NCI-H524 treated with DMSO at 0.1 percent for 48 hours (cell line): ENCODE measurements around the gene OPCML.
A peak's percentile ranks its signal among the peaks of the same experiment; 100 is the strongest.

Source experiments
- DNase-seq: peaks from one replicate; lab custom pipeline; 2025; lab: John Stamatoyannopoulos, UW

Gene OPCML

DNA sequence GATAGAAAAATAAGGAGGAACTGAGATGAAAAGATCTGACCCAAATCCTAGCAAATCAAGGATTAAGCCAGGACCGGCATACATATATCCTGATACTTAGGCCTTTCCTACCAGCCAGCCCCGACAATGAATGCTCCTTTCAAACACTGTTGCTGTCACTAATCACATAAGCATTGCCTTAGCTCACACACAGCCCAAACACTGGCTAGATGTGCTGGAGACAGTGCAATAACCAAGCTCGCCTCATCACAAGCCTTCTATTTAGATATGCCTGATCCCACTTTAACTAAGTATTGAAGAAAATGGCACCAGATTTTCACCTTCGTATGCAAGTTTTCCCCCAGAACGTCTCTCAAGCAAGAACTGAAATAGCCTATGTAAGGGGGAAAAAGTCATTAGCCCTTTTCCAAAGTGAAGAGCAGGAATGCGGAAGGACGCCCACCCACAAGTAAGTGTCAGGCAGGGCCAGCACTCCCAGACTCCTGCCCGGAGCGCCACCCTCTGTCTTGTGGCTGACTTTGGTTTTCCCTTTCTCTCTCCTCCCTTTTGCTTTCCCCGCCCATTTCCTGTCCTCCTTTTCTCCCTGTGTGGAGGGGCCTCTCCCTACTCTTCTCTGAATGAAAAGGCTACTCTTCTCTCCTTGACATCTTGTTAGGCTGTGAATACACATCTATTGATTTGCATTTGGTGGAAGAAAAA lies 8.9 kb upstream of the OPCML start:
- no peak for DNase-seq

DNA sequence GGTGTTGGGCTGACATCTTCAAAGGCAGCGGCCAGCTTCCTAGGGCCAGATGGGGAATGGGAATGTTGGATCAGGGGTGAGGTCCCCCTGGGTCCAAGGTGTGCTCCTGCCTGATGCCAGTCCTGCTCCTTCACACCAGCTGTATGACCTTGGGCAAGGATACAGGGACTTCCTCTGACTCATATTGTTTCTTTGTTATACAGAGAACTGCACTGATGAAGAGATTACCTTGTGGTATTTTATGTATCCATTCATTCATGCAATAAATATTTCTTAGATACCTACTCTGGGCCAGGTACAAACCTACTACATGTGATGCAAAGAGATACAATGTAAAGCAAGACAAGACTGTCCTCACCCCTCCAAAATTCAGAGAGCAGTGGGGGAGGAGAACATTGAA lies 3.9 kb upstream of the OPCML start:
- no peak for DNase-seq

DNA sequence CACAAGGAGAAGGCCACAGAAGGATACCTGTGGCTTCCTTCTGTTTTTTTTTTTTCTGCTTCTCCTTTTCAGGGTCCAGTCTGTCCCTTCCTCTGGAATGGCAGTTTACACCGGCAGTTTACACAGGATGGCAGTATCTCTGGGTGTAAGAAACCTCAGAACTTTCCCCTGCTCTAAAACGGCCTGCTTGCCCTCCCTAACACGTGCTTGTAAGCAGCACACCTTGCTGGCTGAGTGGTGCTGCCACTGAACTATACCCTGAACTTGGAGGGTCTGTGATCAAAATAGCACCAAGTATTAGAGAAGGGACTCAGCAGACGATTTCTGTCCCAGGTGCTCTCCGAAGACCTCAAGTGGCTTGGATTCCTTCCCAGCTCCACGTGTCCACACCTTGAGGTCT lies 904 bp upstream of the OPCML start:
- DNase-seq, result no peak

DNA sequence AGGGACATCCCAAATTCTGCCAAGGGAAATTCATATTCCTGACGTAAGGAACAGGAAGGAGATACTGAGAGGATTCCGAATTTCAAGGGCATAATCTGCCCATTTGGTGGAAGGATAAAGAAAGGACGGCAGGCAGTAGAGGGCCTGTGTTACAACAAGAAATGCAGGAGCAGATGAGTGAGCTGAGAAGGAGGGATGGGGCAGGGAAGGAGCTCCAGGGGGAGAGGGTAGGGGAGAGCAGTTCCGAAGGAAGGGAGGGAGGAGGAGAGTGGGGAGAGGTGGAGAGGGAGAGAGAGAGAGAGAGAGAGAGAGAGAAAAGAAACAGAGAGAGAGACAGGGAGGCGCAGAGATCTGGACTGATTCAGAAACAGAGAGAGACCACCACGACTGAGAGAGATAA lies 843 bp downstream of the OPCML start:
- DNase-seq, result no peak

DNA sequence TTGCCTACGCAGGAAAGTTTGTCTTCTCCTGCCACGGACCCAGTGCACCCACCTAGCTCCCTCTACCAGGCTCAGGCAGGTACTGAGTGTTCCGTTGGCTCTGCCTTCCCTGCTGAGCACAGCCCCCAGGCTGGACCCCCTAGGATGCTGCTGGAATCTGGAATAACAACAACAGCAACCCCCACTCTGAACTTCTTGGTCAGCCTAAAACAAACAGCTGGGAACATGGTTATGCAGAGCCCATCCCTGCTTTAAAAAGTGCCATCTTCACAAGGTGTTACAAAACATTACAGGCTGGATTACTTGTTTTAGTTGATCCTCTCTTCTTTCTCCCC lies 1.8 kb downstream of the OPCML start:
- no peak for DNase-seq

DNA sequence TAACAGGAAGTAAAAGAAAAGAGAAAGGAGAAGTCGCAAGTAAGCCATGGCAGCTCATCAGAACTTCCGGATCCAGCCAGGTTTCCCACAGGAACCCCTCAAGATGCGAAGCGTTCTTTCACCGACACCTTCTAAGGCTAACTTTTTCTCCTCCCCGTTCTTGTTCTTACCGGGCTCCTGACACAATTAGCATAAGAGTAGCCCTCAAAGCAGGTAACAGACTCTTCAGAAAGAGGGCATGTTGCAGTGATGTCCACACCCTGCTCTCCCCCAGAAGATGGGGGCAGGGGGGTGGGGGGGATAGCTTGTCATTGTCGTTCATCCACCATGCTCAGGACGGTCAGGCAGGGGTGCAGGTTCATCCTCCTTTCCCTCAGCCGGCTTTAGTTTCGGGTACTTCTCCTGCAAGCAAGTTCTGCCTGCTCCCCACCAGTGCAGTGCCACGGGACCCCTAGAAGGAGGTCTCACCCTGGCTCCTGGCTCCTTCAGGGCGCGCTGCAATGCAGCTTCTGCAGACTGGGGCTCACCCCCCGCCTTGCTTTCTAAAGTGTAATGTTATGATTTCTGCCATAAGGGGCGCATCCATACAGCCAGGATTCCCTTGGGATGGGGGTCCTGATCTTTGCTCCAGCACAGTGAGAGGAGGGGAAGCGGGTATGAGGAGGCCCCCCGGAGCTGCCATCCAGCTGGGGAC lies 2.3 kb downstream of the OPCML start:
- DNase-seq, result no peak

DNA sequence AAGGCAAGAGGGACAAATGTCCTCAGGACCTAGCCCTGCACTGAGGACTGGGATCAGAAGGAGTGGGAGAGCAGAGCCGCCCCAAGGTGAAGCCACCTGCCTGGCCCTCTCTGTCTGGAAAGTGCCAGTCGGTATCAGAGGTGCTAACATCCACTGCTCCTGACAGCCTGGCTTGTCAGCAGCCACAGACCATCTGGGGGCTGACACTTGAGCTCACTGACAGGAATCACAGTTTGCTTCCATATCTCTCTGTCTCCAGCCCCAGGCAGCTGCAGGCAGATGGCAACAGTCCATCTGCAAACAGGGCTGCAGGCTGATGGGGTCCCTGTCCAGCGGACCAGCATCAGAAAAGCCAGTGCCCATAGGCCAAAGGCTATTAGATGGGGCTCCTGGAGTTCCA lies 5.5 kb downstream of the OPCML start:
- peak; percentile 69 for DNase-seq

DNA sequence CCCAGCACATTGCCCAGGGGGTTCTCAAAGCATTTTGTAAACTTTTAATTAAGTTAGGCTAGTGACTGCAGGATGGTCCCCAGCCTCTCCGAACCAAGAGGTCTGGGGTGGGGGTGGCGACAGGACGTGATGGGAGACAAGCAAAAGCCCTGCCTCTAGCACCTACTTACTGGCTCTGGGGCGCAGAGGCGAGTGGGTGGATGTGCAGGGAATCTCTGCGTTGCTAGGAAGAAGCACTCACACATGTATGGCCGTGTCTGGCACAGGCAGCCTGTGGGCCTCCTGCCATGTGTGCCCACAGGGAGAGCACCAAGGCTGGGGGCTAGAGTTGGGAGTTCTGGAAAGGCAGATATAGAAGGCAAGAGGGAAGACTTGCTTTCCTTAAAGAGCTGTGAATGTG lies 6.3 kb downstream of the OPCML start:
- DNase-seq, result no peak

DNA sequence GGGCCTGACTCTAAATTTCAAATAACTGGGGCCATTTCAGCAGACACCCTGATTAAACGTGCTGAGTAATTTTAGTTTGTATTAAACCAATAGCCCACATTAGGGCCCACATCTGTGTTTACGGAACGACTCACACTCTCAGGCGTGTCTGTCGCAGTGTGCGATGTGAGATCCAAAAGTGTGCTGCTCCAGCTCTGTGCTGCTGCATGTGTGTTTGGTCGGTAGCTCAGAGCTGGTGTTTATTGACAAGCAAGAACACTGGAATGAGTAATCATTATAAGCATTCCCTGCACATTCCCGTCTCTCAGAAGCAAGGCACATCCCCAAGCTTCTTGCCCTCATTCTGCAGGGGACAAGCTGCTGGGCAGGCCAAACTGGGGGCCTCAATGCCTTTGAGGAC lies 7.8 kb downstream of the OPCML start:
- no peak for DNase-seq

DNA sequence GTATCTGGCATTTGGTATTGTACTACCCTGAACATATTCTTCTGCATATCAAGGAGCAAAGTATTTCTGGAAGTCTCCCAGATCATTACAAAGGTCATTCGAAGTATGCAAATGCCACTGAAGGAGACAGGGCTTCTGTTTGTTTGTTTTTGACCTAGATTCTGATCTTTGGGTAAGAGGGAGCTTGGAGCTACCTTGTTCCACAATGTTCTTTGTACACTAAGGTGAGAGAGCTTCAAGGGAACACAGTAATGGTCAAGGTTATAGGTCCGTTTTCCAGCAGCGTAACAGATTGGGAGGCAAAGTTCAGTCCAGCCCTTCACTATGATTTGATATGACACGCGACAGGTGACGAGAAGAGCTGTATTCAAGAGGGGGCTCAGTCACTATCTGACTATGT lies 10.0 kb downstream of the OPCML start:
- no peak for DNase-seq

DNA sequence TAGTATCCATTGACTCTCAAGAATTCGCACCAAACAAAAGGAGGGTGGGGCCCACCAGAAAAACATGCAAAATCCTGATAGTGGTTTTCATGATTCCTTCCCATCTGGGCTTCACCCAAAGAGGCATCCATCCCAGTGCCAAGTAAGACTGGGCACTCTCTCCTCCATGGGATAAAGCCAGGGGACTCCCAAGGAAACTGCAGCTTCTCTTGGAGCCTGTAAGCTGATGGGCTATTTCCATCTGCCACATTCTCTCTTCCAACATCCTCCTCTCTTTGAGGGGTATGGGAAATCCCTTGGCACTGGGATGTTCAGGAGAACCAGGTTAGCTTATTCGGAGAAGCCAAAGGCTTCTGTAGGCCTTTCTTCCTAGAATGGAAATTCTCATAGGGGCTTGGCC lies 10.8 kb downstream of the OPCML start:
- DNase-seq, result no peak

DNA sequence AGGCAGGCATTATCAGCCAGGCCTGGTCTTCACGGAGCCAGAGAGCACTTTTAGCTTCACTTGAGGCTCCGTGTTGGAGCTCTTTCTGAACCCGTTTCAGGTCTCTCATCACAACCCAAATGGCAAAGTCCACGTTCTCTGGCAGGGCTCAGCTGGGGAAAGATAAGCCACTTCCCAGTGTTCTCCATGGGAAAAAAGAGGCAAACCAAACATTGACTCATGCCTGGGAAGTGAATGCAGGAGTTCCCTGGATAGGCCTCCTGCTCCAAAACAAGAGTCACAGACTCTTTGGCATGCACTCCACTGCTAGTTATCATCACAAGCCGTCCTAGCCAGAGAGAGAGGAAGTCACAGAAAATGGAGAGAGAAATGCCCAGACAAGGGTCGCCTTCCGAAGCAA lies 11.6 kb downstream of the OPCML start:
- DNase-seq, result no peak

DNA sequence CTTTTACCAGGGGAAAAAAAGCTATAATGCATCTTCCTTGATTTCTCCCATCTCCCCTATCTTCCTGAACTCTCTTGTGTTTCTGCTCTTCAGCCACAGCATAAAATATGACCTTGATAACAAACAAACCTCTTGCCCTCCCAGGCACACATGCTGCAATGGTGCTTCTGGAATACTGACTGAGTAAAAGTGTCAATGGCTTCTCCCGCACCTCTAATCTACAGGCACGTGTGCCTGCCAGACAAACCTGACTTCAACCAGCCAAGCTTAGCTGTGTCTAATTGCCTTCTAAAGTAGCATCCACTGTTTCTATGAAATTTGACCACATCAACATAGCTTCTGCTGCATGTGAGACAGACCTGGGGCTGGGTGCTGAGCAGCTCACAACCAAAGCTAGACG lies 12.7 kb downstream of the OPCML start:
- DNase-seq, result no peak

DNA sequence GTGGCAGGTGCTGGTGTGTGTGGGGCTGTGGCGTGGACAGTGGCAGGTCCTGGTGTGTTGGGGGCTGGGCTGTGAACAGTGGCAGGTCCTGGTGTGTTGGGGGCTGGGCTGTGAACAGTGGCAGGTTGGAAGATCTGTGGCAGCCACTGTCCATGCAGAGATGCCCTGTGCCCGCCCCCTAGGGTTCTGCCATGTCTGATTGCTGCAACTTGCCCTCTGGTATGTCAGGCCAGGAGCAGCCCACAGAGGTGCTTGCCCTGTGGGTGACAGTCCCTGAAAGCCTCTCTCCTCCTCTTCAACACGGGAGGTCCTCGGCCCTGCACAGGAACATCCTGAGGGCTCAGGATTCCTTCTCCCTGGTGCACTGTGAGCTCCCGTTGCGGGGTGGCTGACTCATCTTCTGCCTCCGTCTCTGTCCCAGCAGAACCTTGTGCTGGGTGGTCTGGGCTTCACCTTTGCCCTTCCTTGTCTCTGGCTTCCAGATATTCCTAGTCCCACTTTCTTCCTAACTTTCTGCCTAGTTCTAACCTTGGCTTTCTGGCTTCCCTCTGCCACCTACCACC lies 13.5 kb downstream of the OPCML start:
- DNase-seq, result no peak

DNA sequence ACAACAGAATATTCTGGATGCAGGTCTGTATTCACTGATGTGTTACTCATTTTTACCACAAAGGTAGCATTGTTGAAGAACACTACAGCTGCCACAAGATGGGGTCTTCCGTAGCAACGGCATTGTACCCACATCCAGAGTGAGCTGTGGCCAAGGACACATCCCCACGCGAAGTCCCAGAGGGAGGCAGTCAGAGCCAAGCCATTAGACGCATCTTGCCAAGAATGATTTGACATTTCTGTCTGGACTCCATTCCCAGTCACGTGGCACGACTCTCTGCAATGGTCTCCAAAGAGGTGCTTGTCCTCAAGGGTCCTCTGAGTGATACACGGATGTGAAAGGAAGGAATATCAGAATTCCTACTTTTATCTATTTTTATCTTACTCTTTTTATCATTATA lies 15.5 kb downstream of the OPCML start:
- DNase-seq, result no peak

DNA sequence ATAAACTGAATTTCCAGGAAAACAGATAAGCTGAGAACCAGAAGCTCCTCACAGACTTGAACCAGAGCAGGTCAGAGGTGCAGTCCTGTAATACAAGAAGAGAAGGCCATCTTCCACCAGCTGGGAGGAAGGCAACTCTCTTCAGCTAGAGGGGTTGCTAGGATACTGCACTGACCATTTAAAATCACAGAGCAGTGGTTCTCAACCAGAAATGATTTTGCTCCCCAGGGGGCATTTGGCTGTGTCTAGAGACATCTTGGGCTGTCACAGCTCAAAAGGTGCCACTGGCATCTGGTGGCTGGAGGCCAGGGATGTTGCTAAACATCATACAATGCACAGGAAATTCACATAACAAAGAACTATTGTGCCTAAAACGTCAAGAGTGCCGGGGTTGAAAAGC lies 17.2 kb downstream of the OPCML start:
- peak; percentile 39 for DNase-seq

DNA sequence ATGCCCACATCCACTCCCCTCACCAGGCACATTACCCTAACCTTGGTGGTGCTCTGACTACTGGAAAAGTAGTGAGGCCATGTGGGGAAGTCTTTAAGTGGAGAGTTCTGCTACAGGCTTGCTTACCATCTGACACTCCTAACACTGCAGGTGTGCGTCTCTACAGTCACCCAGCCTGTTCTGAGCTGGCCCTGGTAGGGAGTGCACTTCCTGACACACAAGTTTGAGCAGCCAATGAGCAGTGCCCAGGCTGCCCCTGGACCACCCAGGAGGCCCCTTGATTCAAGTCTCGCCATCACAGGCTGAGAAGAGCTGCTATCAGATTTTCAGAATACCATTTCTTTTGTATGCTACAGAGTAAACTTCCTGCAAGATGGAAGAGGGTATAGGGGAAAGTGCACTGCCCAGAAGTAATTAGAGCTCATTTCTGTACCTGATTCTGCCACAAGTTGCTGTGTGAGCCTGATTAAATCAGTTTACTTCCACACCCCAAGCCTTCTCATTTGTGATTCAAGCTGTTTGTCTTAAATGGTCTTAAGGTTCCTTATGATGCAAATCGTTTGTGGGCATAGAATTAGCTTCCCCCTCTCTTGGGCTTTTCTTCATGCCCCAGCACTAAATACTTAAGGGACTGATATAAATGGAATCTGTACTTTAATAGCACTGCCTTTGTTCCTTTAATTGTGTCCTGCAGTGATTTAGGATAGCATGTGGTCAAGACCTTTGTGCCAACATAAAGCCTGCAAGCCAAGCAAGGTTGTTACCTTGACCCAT lies 22.2 kb downstream of the OPCML start:
- DNase-seq, result no peak

DNA sequence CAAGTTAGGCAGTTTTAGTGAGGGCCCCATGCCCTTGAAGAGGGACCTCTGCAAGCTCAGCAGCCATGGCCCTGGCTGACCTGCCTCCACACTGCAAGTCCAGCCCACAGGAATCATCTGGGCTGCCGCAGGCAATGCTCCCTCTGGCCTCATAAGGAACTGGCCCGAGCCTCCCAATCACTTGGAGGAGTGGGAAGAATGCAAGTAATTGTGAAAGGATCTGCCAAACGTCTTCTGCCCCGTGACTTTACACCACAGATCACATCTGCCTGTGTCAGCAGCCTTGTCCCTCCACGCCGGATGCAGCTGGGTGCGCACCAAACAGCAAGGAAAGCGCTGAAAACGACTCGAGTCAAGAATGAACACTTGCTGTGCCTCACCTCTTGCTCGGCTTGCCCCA lies 23.8 kb downstream of the OPCML start:
- no peak for DNase-seq

DNA sequence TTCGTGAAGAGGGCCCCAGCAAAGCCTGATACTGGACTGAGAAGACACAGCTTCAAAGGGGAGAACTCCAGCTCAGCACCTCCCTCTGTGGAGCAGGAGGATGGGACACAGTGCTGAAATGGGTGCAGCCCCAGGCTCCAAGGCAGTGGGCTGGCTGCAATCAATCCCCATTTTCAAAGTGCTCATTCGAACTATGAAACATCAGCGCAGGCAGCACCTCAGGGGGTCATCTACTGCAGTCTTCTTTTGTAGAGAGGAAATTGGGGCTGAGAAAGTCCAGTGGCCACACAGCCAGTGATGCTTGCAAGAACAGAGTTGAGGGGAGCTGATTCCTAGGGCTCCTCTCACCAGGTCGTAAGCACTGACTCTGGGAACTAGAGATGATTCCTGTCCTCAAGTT lies 25.1 kb downstream of the OPCML start:
- no peak for DNase-seq

DNA sequence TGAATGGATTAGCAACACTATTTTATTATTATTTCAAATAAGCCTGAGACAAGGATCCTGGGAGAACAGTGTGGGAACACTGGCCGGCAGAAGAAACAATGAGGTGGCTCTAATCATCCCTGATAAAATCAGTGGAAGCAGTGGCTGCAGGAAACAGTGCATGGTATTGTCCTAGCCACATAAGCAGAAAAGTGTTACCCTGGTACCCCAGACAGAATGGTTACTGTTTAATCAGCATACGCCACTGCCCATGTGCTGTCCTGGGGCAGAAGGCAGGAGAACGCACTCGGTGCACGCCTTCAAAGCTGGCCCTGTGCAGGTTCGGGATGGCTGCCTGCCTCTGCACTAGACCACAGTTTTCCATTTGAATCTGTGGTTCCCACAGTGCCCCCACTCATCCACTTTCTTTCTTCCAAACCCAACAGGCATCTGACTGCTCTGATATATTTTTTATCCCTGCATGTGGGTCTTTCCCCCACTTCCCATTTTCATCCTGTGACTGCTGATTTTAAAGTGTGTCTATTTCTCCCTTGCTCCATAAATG lies 25.7 kb downstream of the OPCML start:
- no peak for DNase-seq

DNA sequence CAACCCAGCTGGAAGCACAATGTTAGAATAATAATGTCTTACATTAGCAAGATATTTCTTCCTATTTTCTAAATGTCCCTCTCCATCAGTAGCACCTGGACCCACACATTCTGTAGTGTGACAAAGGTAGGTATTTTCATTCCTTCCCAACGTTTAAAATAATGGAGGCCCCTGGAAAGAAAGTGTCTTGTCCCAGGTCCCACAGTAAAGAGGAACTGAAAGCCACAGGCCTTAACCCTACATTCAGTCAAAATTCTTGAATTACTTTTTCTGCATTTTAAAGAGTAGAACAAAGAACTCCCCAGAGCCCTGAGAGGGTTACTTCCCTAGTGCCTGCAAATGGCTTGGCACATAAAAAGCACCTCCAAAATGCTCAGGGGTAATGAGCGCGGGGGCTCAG lies 26.3 kb downstream of the OPCML start:
- DNase-seq, result no peak

DNA sequence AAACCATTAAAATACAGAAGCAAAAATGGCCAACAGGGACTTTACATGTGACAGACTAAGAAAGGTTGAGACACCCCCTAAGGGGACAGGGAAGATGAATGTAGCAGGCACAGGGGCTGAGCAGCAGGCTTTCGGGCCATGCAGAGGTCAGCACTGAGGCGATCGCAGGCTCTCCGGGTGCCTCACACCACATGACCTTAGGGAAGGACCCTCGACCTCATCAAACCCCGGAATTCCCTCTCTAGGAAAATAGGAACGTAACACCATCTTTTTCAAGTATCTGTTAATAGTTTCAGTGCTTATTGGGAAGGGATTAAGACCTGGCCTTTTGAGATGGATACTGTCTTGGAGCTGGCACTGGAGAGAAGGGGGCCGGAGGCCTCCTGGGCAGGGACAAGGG lies 27.4 kb downstream of the OPCML start:
- DNase-seq, result no peak

DNA sequence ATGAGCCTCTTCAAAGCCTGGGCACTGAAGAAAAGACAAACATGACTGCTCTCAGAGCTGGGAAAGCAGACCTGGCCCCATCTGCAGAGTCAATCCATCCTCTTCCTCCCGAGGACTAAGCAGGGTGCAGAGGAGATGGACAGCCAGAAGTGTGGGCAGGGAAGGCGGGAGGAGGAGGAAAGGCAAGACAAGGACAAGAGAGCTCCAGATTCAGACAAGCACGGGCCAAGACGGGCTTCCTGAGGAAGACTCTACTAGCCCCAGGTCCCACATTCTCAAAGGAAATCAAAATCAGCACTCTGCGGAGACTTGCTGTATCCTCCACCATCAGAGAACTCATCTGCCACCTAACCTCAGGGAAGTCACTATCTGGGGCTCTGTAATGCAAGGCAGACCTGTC lies 28.5 kb downstream of the OPCML start:
- no peak for DNase-seq
